RWPE2 (cell line): ENCODE results near the gene OLA1.

Experiments
- ATAC-seq: fragments of 200-7000 bp; cut with Tn5 transposase; 3 replicates; pipeline ENCODE4 v1.9.1; 2021; ENCODE audit warnings: low read depth
- DNase-seq: peaks from one replicate; pipeline ENCODE4 v3.0.0-alpha.2; 2020; ENCODE audit warnings: low spot score
- H3K27ac ChIP-seq: fragments of 450-650 bp; 2 replicates; pipeline ENCODE4 v1.5.1; 2017; ENCODE audit warnings: mild to moderate bottlenecking; ENCODE audit not compliant: poor library complexity, severe bottlenecking
- H3K27me3 ChIP-seq: fragments of 250-450 bp; sonication (Bioruptor Pico); 2 replicates; pipeline ENCODE4 v1.5.1; 2021; ENCODE audit warnings: mild to moderate bottlenecking, moderate library complexity; ENCODE audit not compliant: insufficient read depth, poor library complexity, severe bottlenecking
- H3K36me3 ChIP-seq: fragments of 250-450 bp; sonication (Bioruptor Pico); 2 replicates; pipeline ENCODE4 v1.5.1; 2020; ENCODE audit warnings: low read depth, mild to moderate bottlenecking, moderate library complexity
- H3K4me1 ChIP-seq: fragments of 250-450 bp; sonication (Bioruptor Pico); 2 replicates; pipeline ENCODE4 v1.5.1; 2021; ENCODE audit warnings: mild to moderate bottlenecking, moderate library complexity; ENCODE audit not compliant: insufficient read depth, poor library complexity, severe bottlenecking
- H3K4me3 ChIP-seq: fragments of 250-450 bp; sonication (Bioruptor Pico); 2 replicates; pipeline ENCODE4 v1.5.1; 2021; ENCODE audit warnings: mild to moderate bottlenecking, moderate library complexity; ENCODE audit not compliant: severe bottlenecking
- H3K9me3 ChIP-seq: fragments of 250-450 bp; sonication (Bioruptor Pico); 2 replicates; pipeline ENCODE4 v1.5.1; 2021; ENCODE audit warnings: mild to moderate bottlenecking, moderate library complexity; ENCODE audit not compliant: severe bottlenecking
- CTCF ChIP-seq: fragments of 450-650 bp; IDR thresholded peaks from one replicate; pipeline ENCODE4 v1.5.1; 2017; ENCODE audit warnings: mild to moderate bottlenecking, moderate library complexity; ENCODE audit not compliant: poor library complexity, severe bottlenecking

The OLA1 gene

DNA sequence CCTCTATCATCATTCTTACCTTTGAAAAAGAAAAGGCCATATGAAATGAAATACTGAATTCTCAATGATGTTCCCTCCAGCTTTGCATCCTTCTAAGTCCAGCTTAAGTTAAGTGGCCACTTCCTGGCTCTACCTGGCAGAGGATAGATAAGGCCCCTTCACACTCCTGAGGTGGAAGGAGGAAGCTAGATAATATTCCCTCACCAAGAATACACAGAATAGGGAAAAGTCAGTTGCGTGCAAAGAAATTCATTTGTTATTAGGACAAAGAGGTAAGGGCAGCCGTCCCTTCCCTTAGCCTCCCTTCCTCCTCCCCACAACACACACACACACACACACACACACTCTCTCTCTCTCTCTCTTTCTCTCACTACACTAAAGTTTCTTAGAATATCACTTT lies 37.5 kb downstream of the OLA1 start:
- TF ChIP-seq CTCF = no peak
- H3K27ac ChIP-seq = no peak overlapping the region
- H3K4me3 ChIP-seq = no peak overlapping the region
- H3K36me3 ChIP-seq = 0 out of 2 replicates have a peak, but pooled peaks cover 5% of the 10 kb centered on the region
- no peaks in the 10 kb centered on the region for H3K4me1 ChIP-seq
- H3K27me3 ChIP-seq = no peaks in the 10 kb centered on the region
- ATAC-seq = no peak
- DNase-seq = no peak
- no peaks in the 10 kb centered on the region for H3K9me3 ChIP-seq

DNA sequence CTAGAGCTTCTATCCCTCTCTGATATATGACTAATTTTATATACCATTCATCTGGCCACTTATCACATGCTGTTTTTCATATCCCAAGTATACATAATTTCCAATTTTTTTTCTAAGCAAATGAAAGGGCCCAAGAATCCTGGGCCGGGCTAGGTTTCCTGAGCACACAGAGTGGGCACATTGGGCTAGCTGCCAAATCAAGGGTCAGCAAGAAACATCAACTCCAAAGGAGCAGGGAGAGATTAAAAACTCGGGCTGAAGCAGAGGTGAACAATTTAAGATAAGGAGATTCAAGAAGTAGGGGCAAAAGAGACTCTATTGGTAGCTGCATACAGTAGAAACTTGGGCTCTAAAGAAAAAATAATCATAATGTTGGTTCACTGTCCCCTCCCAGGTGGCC lies 39.0 kb downstream of the OLA1 start:
- no peak overlapping the region for H3K4me3 ChIP-seq
- no peaks in the 10 kb centered on the region for H3K27me3 ChIP-seq
- 0 out of 2 replicates have a peak, but pooled peaks cover 5% of the 10 kb centered on the region for H3K36me3 ChIP-seq
- DNase-seq = no peak
- no peak overlapping the region for H3K27ac ChIP-seq
- TF ChIP-seq CTCF = no peak
- H3K9me3 ChIP-seq = no peaks in the 10 kb centered on the region
- H3K4me1 ChIP-seq = no peaks in the 10 kb centered on the region
- no peak for ATAC-seq

- Histone ChIP-seq H3K27me3 (no peaks in the 10 kb centered on the region), H3K4me3 (no peak overlapping the region), H3K9me3 (no peaks in the 10 kb centered on the region), H3K4me1 (no peaks in the 10 kb centered on the region), H3K36me3 (peaks cover 7% of the 10 kb centered on the region; the same call in 1 of the 2 replicates), H3K27ac (no peak overlapping the region)
- TF ChIP-seq CTCF = no peak
- ATAC-seq = no peak
- no peak for DNase-seq
Observed at GRCh38 chr2:174208026-174208425, 40.3 kb downstream of the OLA1 start.

DNA sequence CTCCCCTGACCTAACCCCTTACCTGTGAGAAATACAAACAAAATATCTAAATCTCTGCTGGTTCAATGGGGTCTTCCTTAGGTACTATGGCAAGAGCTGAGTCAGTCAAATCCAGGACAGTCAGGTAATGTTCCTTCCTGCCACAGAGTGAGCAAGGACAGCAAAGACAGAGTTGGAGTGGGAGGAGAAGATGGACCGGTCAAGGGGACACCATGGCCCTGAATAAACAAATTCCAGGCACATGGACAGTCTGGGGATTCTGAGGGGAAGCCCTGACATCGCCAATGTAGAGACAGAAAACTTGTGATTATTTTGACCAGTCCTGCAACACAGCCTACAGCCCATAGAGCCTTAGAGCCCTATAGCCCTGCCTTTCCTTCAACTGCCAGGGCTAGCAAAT lies 42.8 kb downstream of the OLA1 start:
- no peaks in the 10 kb centered on the region for H3K9me3 ChIP-seq
- no peak for ATAC-seq
- no peaks in the 10 kb centered on the region for H3K4me1 ChIP-seq
- no peak for TF ChIP-seq CTCF
- H3K4me3 ChIP-seq = no peak overlapping the region
- peaks cover 10% of the 10 kb centered on the region; the same call in 1 of the 2 replicates for H3K36me3 ChIP-seq
- H3K27me3 ChIP-seq = no peaks in the 10 kb centered on the region
- no peak overlapping the region for H3K27ac ChIP-seq
- DNase-seq = no peak

DNA sequence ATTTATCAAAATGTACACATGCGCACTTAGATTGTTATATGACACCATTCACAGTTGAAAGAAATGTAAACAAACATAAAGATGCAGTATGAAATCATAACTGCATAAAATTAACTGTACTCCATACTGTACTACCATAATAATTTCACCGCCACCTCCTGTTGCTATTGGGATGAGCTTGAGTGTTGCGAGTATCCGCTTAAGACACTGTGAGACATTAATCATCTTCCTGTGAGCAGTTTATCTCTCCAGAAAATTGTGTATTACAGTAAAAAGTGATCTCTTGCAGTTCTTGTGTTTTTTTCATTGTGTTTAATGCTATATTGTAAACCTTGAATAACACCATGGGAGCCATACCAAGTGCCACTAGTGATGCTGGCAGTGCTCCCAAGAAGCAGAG lies 46.1 kb downstream of the OLA1 start:
- TF ChIP-seq CTCF = no peak
- Histone ChIP-seq H3K27ac (no peak overlapping the region), H3K4me3 (no peak overlapping the region), H3K27me3 (no peaks in the 10 kb centered on the region), H3K4me1 (no peaks in the 10 kb centered on the region), H3K9me3 (no peaks in the 10 kb centered on the region), H3K36me3 (peaks cover 10% of the 10 kb centered on the region; the same call in 1 of the 2 replicates)
- DNase-seq (no peak), ATAC-seq (no peak)
